Effector memory CD8-positive, alpha-beta T cell (primary cell): Measurements from ENCODE around the gene C12orf57.

ENCODE experiments used
- ATAC-seq: fragments of 150-1000 bp; cut with Tn5 transposase; replicated peaks from 2 replicates; pipeline ENCODE4 v1.10.0; 2021; ENCODE audit warnings: mild to moderate bottlenecking, moderate library complexity
- DNase-seq, 3 experiments: peaks; one replicate each; pipeline ENCODE4 v3.0.0; 2021
- H3K27ac Mint-ChIP-seq, 2 donors: one replicate each; pipeline ENCODE4 v1.8.0; 2022; ENCODE audit warnings: mild to moderate bottlenecking in 2 of 2, mixed read lengths in 2 of 2, moderate library complexity in 2 of 2
- H3K27me3 Mint-ChIP-seq, 2 donors: one replicate each; pipeline ENCODE4 v1.8.0; 2022; ENCODE audit warnings: mixed read lengths in 2 of 2
- H3K36me3 Mint-ChIP-seq: one replicate; pipeline ENCODE4 v1.8.0; 2022; ENCODE audit warnings: mild to moderate bottlenecking, moderate library complexity, mixed read lengths; ENCODE audit not compliant: insufficient read depth
- H3K4me1 Mint-ChIP-seq, 2 donors: one replicate each; pipeline ENCODE4 v1.8.0; 2022; ENCODE audit warnings: low read depth in 2 of 2, mixed read lengths in 2 of 2
- H3K4me3 Mint-ChIP-seq, 2 donors: one replicate each; pipeline ENCODE4 v1.8.0; 2022; ENCODE audit warnings: mild to moderate bottlenecking in 2 of 2, mixed read lengths in 2 of 2, moderate library complexity in 2 of 2
- H3K9me3 Mint-ChIP-seq, 2 donors: one replicate each; pipeline ENCODE4 v1.8.0; 2022; ENCODE audit warnings: mixed read lengths in 2 of 2

Gene C12orf57

GRCh38 chr12:6937481-6938352 is 6.1 kb upstream of the C12orf57 start:
- Mint-ChIP-seq H3K4me3 (peak overlapping the region; percentile 78 to 80), H3K4me1 (peaks cover 19 to 21% of the 10 kb centered on the region in 2 donors), H3K27ac (peak overlapping the region; percentile 95 to 98), H3K36me3 (peaks cover 27% of the 10 kb centered on the region), H3K9me3 (no peaks in the 10 kb centered on the region), H3K27me3 (no peaks in the 10 kb centered on the region)
- peak; percentile 97 for ATAC-seq
- DNase-seq, result peak; percentile 89 to 90 (median 89)

GRCh38 chr12:6938353-6939190 is 5.2 kb upstream of the C12orf57 start:
- H3K4me1 Mint-ChIP-seq, result peaks cover 25 to 26% of the 10 kb centered on the region in 2 donors
- no peak for ATAC-seq

GRCh38 chr12:6939191-6939540 is 4.7 kb upstream of the C12orf57 start:
- DNase-seq, result no peak
- H3K27ac Mint-ChIP-seq, result peak overlapping the region in 1 of 2 donors; percentile 95
- H3K4me1 Mint-ChIP-seq, result peaks cover 30 to 32% of the 10 kb centered on the region in 2 donors
- no peaks in the 10 kb centered on the region for H3K9me3 Mint-ChIP-seq
- ATAC-seq, result no peak
- H3K4me3 Mint-ChIP-seq, result peak overlapping the region; percentile 9 to 15
- peaks cover 41% of the 10 kb centered on the region for H3K36me3 Mint-ChIP-seq
- no peaks in the 10 kb centered on the region for H3K27me3 Mint-ChIP-seq

More at GRCh38 chr12:6938353-6939190, 5.2 kb upstream of the C12orf57 start:
- no peaks in the 10 kb centered on the region for H3K9me3 Mint-ChIP-seq
- peak overlapping the region; percentile 78 to 80 for H3K4me3 Mint-ChIP-seq
- H3K36me3 Mint-ChIP-seq, result peaks cover 35% of the 10 kb centered on the region
- no peaks in the 10 kb centered on the region for H3K27me3 Mint-ChIP-seq
- peak overlapping the region; percentile 95 to 98 for H3K27ac Mint-ChIP-seq
- no peak for DNase-seq

GRCh38 chr12:6941267-6941666 is 2.6 kb upstream of the C12orf57 start:
- Mint-ChIP-seq H3K4me1 (peaks cover 43% of the 10 kb centered on the region in 2 donors), H3K36me3 (peaks cover 49% of the 10 kb centered on the region), H3K4me3 (no peak overlapping the region), H3K27ac (peak overlapping the region in 1 of 2 donors; percentile 100), H3K9me3 (no peaks in the 10 kb centered on the region), H3K27me3 (no peaks in the 10 kb centered on the region)
- ATAC-seq, result no peak
- DNase-seq, result no peak

GRCh38 chr12:6941782-6942181 is 2.0 kb upstream of the C12orf57 start:
- peaks cover 54% of the 10 kb centered on the region for H3K36me3 Mint-ChIP-seq
- H3K9me3 Mint-ChIP-seq, result no peaks in the 10 kb centered on the region
- DNase-seq (no peak), ATAC-seq (no peak)
- H3K4me3 Mint-ChIP-seq, result no peak overlapping the region
- H3K27me3 Mint-ChIP-seq, result no peaks in the 10 kb centered on the region
- H3K4me1 Mint-ChIP-seq, result peaks cover 41 to 43% of the 10 kb centered on the region in 2 donors
- peak overlapping the region; percentile 99 to 100 for H3K27ac Mint-ChIP-seq

GRCh38 chr12:6942331-6942665 is 1.5 kb upstream of the C12orf57 start:
- Mint-ChIP-seq H3K36me3 (peaks cover 56% of the 10 kb centered on the region), H3K4me3 (peak overlapping the region; percentile 25 to 98), H3K4me1 (peaks cover 42 to 45% of the 10 kb centered on the region in 2 donors), H3K27me3 (no peaks in the 10 kb centered on the region), H3K9me3 (no peaks in the 10 kb centered on the region), H3K27ac (peak overlapping the region; percentile 99 to 100)
- no peak for DNase-seq
- ATAC-seq, result no peak

GRCh38 chr12:6943389-6943721 is 467 bp upstream of the C12orf57 start:
- Mint-ChIP-seq H3K27ac (peak overlapping the region; percentile 99 to 100), H3K4me3 (peak overlapping the region; percentile 97 to 98), H3K27me3 (no peaks in the 10 kb centered on the region), H3K4me1 (peaks cover 48 to 52% of the 10 kb centered on the region in 2 donors), H3K9me3 (no peaks in the 10 kb centered on the region), H3K36me3 (peaks cover 47% of the 10 kb centered on the region)
- ATAC-seq, result peak; percentile 64
- DNase-seq, result peak; percentile 78 to 80 (median 79)

GRCh38 chr12:6944381-6945186 is 762 bp downstream of the C12orf57 start:
- Mint-ChIP-seq H3K27ac (peak overlapping the region; percentile 99 to 100), H3K4me1 (peaks cover 58 to 59% of the 10 kb centered on the region in 2 donors), H3K9me3 (no peaks in the 10 kb centered on the region), H3K4me3 (peak overlapping the region; percentile 97 to 98), H3K36me3 (peaks cover 53% of the 10 kb centered on the region), H3K27me3 (no peaks in the 10 kb centered on the region)
- DNase-seq (peak; percentile 81 to 82 (median 82)), ATAC-seq (peak; percentile 55)

- Mint-ChIP-seq H3K4me1 (peaks cover 67 to 69% of the 10 kb centered on the region in 2 donors), H3K36me3 (peaks cover 53% of the 10 kb centered on the region), H3K9me3 (no peaks in the 10 kb centered on the region), H3K4me3 (peak overlapping the region; percentile 97 to 98), H3K27ac (peak overlapping the region; percentile 98 to 99), H3K27me3 (no peaks in the 10 kb centered on the region)
- DNase-seq (no peak), ATAC-seq (no peak)
These were observed 1.8 kb downstream of the C12orf57 start for GRCh38 chr12:6945613-6946012.

- Mint-ChIP-seq H3K36me3 (peaks cover 57% of the 10 kb centered on the region), H3K27me3 (no peaks in the 10 kb centered on the region), H3K4me1 (peaks cover 72 to 74% of the 10 kb centered on the region in 2 donors), H3K9me3 (no peaks in the 10 kb centered on the region), H3K4me3 (peak overlapping the region; percentile 97 to 98), H3K27ac (peak overlapping the region; percentile 98 to 99)
- DNase-seq (peak in 2 of 3 experiments; percentile 47 to 54), ATAC-seq (peak; percentile 11)
These were observed 2.5 kb downstream of the C12orf57 start for GRCh38 chr12:6946033-6946919.

GRCh38 chr12:6946920-6947374 is 3.1 kb downstream of the C12orf57 start:
- Mint-ChIP-seq H3K36me3 (peaks cover 64% of the 10 kb centered on the region), H3K4me1 (peaks cover 74 to 77% of the 10 kb centered on the region in 2 donors), H3K9me3 (no peaks in the 10 kb centered on the region), H3K27ac (peak overlapping the region; percentile 98 to 99), H3K27me3 (no peaks in the 10 kb centered on the region), H3K4me3 (peak overlapping the region; percentile 97 to 98)
- ATAC-seq (no peak), DNase-seq (no peak)

- Mint-ChIP-seq H3K9me3 (no peaks in the 10 kb centered on the region), H3K4me1 (peaks cover 76 to 84% of the 10 kb centered on the region in 2 donors), H3K4me3 (peak overlapping the region; percentile 97 to 98), H3K27ac (peak overlapping the region; percentile 98 to 99), H3K27me3 (no peaks in the 10 kb centered on the region), H3K36me3 (peaks cover 64% of the 10 kb centered on the region)
- ATAC-seq (no peak), DNase-seq (no peak)
These were observed 3.8 kb downstream of the C12orf57 start for GRCh38 chr12:6947615-6948014.
